GM18508 (cell line): ENCODE measurements around the gene TLX3.

Source experiments
- ATAC-seq: cut with Tn5 transposase; IDR thresholded peaks from one replicate; pipeline ENCODE4 v1.9.1; 2021; ENCODE audit warnings: moderate number of reproducible peaks; ENCODE audit not compliant: insufficient read depth, unreplicated experiment

TLX3 gene

DNA sequence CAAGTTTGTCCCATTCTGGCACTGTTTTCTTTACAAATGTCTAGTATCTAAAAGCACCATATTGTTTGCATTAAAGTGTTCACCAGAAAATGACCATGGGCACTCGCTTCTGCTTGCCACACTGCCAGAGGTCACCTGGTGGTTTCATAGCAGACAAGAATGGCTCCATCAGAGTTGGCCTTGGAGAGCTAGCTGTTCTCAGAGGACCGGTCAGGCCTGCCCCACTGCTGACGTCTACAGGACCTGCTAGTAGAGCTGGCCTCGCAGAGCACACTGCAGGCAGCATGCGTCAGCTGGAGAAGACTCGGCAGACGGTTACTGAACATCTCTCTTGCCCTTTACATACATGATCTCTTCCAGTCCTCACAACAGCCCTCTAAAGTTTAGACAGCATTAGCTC is 8.7 kb upstream of the TLX3 start:
- no peak for ATAC-seq

DNA sequence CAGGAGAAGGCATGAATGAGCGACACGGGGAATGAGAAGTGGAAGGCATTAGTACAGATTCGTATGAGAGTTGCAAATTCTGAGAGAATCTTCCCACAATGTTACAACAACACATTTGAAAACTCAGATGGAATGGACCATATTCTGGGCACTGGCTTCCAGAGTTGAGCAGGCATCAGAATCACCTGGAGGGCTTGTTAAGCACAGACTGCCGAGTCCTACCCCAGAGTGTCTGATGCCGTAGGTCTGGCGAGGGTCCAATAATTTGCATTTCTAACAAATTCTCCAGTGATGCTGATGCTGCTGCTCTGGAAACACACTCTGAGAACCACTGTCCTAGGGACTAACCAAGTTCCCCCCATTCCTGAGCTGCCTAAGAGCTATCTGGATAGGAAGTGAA is 2.9 kb upstream of the TLX3 start:
- ATAC-seq = no peak

DNA sequence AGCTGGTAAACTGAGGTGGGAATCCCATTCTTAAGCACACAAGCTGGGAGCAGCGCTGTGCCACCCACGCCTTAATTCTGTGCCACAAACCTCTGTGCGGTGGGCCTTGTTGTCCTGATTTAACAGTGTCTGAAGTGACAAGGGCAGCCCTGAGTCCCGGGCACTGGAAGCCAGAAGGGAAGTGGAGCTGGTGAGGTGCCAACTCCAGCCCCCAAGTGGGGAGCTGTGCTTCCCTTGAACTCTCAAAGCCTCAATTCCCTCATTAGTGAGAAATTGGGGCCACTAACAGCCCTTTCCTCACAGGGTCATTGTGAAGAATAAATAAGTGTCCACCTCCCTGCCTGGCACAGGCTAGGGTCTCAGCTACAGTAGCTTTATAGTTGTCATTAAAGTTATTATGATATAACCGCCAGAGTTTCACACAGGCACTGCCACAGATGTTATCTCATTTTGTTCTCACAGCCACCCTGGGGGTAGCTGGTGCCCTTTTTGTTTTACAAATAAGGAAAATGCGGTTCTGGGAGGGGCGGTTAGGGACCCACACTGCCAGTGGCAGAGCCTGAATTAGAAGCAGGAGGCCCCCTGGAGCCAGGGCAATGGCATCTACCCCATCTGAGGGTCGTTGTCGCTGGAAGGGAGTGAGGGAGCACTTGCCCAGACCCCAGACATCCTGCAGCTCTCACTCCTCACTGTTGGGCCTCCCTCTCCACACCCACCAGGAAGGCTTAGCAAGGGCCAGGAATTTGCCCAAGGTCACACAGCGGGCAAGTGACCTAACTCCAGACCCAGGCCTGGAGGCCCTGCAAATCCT is 2.1 kb upstream of the TLX3 start:
- no peak for ATAC-seq

DNA sequence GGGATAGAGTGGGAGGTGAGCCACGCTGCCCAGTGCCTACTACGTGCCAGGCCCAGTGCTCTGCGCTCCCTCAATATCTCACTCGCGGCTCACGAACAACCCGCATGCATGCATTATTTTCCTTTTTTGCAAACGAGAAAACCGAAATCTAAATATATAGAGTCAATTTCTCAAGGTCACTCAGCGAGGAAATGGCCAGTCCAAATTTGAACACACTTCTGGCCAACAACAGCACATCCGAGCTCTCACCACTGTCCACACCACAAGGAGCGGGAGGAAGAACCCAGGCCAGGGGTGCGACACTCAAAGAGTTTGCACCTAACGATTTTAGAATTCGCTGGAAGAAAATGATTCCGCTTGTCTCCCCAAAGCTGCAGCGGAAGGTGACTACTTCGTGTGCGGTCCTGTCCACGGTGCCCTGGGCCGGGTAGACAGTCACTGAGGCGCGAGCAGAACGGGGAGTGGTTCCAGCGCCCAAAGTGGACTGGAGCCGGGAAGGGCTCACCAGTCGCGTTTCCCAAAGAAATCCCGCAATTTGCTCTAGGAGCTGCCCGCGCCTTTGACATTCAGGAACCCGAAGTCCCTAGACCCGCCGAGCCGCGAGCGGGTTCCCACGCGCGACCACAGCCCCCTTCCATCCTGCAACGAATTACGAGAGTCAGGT is 1.1 kb upstream of the TLX3 start:
- no peak for ATAC-seq

DNA sequence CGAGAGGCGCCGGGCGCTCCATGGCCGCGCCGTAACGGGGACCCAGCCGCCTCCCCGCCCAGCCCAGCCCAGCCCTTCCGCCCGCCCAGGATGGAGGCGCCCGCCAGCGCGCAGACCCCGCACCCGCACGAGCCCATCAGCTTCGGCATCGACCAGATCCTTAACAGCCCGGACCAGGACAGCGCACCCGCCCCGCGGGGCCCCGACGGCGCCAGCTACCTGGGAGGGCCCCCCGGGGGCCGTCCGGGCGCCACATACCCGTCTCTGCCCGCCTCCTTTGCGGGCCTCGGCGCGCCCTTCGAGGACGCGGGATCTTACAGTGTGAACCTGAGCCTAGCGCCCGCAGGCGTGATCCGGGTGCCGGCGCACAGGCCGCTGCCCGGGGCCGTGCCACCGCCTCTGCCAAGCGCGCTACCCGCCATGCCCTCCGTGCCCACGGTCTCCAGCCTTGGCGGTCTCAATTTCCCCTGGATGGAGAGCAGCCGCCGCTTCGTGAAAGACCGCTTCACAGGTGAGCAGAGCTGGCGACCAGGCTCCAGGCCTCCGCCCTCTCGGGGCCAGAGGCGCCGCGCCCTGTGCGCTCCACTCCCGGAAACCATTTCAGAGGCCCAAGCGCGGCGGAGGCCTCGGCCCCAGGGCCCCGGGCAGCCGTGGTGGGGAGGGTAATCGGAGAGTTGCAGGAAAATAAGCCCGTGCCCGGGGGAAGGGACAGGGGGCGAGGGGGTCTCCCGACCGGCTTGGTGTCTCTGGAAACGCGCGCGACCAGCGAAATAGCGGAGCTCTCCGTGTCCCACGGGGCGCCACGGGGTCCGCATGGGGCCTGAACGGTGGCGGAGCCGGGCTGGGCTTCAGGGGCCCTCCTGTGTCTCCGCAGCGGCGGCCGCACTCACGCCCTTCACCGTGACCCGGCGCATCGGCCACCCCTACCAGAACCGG is 496 bp downstream of the TLX3 start:
- ATAC-seq = no peak

DNA sequence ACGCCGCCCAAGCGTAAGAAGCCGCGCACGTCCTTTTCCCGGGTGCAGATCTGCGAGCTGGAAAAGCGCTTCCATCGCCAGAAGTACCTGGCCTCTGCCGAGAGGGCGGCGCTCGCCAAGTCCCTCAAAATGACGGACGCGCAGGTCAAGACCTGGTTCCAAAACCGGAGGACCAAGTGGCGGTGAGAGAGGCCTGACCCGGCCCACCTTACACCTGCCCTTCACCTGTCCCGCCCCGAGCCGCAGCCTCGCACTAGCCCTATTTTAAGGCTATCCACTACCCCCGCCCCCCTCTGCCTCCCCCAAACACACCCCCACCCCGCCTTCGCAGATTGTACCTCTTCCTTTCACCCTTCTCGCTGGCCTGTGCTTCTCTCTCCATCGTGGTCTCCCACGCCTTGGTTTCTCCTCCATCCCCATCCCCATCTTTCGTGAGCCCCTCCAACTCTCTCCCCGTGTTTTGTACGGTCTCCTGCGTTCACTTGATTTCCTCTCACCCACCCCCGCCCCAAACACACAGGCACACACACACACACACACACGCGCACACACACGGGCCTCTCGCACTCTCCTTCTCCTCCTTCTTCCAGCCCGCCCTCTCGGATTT is 1.3 kb downstream of the TLX3 start:
- ATAC-seq = no peak

DNA sequence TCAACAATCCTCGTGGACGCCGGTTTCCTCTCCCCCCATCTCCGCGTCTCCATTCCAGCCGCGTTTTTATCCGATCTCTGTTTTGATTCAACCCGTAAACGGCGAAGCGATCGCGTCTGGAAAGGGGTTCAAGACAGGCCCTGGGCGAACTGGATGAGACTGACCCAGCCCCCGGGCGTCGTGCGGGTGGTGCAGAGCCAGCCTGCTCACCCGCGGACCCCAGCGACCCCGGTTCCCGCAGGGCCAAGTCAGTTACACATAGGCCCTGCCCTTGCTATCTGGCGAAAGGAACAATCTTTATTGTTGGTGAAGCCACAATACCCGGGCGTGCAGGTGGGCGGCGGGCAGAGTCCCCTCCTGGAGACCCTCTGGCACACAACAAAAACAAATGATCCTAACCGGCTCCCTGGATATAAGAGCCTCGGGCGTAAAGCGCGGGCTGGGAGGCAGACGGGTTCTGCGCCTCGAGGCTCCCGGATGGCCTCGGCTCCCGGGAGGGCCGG is 1.8 kb downstream of the TLX3 start:
- ATAC-seq = no peak

DNA sequence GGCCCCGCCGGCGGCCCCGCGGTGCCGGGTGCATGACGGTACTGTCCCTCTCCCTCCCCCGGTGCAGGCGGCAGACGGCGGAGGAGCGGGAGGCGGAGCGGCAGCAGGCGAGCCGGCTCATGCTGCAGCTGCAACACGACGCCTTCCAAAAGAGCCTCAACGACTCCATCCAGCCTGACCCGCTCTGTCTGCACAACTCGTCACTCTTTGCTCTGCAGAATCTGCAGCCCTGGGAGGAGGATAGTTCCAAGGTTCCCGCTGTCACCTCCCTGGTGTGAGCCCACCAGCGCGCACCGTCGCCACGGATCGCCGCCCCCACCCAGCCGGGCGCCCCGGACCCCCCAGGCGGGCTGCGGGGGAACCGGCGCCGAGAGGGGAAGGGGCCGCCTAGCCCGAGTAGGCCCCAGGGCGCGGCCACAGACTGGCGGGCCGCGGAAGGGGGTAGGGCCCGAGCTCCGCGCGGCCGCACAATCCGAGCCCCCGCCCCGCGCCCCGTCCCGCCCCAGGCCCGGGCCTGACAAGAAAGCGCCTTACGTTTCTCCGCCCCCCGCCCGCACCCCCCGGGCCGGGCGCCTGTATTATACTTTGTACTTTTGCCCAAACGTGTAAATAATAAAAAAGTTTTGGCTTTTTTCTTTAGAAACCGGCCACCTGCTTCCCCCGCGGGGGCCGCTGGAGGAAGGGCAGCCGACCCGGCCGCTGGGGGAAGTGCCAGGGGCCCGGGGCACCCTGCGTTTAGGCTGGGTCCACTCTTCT is 2.5 kb downstream of the TLX3 start:
- ATAC-seq = no peak

DNA sequence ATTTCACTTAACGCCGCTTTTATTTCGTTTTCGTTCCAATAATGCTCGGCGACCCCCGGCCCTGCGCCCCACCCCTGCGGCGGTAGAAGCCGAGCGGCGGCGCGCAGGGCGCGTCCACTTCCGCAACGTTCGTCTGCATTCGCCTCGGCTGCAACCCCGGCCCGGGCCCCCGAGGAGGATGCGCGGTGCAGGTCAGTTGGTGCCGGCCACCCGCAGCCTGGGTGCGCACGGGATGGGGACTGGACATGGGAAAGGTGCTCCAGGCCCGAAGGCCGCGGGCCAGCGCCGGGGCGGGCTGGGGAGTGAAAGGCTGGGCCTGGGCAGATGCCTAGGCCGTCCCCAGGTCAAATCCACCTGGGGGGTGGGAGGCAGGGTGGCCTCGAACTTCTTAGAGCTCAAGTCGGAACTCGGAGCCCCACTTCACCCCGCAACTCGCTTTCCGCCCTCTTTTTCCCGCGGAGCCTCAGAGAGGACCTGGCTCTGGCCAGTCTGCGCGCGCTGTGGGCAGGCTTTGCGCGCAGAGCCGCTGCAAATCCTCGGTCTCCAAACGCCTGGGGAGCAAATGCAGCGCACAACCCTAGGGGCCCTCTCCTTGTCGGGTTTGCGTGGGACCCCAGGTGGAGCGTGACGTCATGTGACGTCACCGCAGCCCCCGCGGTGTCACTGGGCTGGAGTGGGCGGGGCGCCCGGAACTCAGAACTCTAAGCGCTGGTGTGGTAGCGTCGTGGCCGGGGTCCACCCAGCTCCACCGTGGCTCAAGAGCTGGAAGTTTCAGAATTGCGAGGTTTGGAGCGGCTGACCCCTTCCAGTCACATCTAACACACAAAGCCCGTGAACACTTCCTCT is 3.3 kb downstream of the TLX3 start:
- no peak for ATAC-seq

DNA sequence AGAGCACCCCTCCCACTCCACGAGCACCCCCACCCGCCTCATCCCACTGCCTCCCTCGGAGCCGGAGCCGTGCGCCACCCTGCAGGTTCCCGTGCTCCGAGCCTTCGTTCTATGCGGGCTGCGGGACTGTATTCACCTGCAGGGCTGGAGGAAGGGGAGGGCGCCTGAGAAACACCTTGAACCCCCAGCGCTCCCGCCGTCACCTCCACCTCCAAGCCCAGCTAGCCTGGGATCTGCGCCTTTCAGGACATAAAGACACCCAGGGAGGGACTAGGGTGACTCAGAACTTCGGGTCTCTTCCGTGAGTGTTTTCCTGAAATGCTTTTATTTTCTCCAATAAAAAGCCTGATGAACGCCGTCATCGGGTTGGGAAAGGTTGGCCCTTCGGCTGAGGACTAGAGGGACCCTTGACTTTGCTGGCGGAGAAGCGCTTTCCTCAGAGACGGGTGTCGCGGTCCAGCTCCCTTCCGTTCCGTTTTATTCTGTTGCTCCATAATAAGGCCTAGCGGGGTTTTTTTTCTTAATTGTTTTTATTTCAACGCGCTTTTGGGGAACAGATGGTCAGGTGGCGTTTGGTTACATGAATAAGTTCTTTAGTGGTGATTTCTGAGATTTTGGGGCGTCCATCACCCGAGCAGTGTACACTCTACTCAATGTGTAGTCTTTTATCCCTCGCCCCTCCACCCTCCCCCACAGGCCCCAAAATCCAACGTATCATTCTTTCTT is 4.6 kb downstream of the TLX3 start:
- ATAC-seq = no peak

DNA sequence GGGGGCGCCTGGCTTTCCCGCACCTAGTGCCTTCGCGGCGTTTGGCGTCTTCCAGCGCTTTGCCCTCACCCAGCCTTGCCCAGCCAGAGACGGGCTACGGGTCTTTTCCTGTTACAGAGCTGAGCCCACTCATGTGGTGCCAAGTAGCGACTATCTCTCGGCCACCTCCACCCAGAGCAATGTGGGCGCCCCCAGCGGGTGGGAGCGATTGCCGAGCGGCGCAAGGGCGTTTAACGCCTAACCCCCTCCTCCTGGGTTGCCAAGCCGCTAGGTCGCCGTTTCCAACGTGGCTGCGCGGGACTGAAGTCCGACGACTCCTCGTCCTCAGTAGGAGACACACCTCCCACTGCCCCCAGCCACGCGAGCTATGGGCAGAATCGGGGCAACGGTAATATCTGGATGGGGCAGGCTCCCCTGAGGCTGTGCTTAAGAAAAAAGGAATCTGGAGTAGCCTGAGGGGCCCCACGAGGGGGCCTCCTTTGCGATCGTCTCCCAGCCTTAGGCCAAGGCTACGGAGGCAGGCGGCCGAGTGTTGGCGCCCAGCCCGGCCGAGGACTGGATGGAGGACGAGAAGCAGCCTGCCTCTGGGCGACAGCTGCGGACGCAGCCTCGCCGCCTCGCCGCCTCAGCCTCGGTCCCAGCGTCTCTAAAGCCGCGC is 5.8 kb downstream of the TLX3 start:
- no peak for ATAC-seq

DNA sequence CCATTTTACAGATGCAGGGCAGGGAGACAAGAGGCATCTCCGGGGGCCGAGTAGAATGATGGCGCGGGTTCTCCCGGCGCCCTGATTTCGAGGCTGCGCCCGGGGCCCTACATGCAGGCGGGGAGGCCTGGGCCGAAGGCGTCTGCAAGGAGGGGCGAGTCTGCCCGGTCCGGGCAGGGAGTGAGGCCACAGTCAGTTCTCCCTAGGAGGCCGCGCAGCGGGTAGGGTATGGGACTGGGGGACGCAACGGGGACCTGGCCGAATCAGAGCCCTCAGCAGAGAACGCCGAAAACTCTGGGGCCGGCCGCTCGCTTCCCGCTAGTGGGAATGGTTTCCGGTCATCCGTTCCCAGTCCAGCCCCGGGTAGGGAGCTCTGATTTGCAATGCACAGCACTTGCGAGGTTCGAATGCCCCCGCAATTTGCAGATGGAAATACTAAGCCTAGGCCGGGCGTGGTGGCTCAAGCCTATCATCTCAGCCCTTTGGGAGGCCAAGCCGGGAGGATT is 6.4 kb downstream of the TLX3 start:
- no peak for ATAC-seq

DNA sequence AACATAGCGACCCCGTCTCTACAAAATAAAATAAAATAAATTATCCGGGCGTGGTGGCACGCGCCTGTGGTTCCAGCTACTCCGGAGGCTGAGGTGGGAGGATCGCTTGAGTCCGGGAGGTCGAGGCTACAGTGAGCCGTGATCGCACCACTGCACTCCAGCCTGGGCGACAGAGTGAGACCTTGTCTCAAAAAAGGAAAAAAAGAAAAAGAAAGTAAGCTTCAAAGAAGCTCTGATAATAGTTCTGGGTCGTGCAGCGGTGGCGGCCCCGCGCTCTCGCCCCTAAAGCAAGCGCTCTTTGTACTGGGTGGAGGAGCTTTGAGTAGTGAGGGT is 6.8 kb downstream of the TLX3 start:
- no peak for ATAC-seq

DNA sequence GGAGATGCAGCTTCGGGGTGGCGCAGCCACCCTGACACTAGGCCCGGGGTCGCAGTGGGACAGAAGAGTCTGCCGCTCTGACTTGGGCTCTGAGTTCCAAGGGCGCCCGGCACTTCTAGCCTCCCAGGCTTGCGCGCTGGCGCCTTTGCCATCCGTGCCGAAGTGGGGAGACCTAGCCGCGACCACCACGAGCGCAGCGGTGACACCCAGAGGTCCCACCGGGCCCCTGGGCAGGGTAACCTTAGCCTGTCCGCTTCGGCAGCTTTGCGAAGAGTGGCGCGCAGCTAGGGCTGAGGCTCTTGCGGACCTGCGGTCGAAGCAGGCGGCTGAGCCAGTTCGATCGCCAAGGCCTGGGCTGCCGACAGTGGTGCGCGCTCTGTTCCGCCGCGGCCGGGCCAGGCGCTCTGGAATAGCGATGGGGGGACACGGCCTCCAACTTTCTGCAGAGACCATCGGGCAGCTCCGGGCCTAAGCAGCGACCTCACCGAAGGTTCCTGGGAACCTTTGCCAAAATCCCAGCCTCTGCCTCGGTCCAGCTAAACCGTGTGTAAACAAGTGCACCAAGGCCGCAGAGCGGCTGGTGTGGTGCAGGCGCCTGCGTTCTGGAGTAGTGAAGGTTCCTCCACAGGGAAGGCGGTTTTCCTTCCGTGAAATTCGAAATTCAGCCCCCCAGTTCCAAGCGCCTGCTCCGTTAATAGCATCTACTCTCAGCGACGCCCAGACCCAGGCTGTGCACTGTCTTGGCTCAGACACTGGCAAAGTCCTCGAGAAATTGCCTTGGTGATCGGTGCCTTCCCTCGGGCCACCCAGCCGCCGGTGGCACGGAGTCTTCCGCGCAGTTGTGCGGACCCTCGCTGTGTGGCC is 7.4 kb downstream of the TLX3 start:
- no peak for ATAC-seq

DNA sequence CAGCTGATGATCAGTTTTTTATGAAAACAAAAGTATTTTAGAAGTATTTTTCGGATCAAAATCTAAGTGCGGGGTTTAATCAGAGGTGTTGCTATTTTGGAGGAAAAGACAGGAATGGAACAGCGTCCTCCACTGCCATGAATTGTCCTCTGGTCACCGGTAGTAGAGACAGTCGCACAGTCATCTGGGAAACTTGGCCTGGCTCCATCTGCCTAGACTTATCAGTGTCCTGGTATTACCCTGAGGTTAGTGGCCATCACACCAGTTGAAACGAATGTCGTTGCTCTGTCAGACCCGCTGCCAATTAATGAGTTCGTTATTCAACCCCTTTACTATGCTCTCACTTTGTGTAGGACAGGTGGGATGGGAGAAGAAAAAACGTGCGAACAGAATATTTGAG is 8.2 kb downstream of the TLX3 start:
- no peak for ATAC-seq

DNA sequence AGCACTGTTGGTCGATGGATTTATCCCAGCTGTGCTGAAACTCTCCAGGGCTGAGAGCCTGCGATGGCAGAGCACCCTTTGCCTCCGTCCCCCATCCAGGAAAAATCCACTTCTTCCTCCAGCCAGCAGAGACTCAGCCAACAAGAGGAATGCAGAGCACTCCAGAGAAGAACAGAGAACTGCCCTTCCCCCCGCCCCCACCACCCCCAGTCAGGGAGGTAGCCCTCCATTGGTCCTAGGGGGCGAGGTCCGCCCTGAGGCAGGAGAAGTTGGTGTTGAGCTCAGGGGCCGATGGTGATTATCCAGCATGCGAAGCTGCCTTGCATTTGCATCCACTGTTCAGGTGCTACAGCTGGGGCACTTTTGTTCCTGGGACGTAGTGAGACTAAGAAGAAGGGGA is 9.0 kb downstream of the TLX3 start:
- no peak for ATAC-seq

DNA sequence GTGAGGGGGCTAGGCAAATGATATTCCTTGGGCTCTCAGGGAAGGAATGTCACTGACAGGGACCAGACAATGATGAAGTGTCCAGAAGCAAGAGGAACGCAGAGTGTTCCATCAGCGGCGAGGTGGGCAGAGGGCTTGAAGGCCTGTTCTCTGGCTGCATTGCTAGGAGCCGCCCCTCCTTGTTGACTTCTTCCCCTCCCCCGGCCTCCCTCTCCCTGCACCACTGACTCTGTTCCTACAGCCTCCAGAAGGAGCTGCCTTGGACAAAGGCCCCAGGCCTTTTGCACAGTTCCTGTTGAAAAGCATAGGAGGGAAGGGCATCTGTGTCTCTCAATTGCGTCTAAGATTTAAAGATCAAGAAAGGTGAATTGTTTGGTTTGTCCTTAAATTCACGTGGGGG is 12.4 kb downstream of the TLX3 start:
- ATAC-seq = no peak
